C4-2B (cell line): ENCODE data around the gene IPO9.
A peak's percentile ranks its signal among the peaks of the same experiment; 100 is the strongest.

Experiments used
- CTCF ChIP-seq: fragments of 450-650 bp; conservative IDR thresholded peaks from 2 replicates; pipeline ENCODE4 v1.5.1; 2017; ENCODE audit warnings: mild to moderate bottlenecking
- ZFX ChIP-seq: fragments of 450-650 bp; IDR thresholded peaks from 2 replicates; pipeline ENCODE4 v1.6.1; 2017

GRCh38 chr1:201793306-201793925 is 35.5 kb upstream of the IPO9 start:
- TF ChIP-seq CTCF (peak; percentile 32), ZFX (no peak)
